ENCODE measurements around the gene PTPRE. TPM values are rescaled to one million over a fixed set of nuclear protein-coding genes. Genes with fewer than 3 reads are reported as not detected.

Gene PTPRE
- total RNA-seq, 1 donor from 2014 or later = 3.6 TPM

- no peak for TF ChIP-seq CTCF (conservative IDR thresholded peaks at IDR 0.05)
- Mint-ChIP-seq H3K4me1 (ENCODE audit: unreplicated experiment) (peaks cover 24% of the 10 kb centered on the region), H3K4me3 (no peak overlapping the region), H3K27ac (no peak overlapping the region), H3K27me3 (peaks cover 4% of the 10 kb centered on the region), H3K36me3 (no peaks in the 10 kb centered on the region), H3K9me3 (no peaks in the 10 kb centered on the region)
- DNase-seq (ENCODE audit: extremely low spot score, unreplicated experiment) = no peak
Measured at GRCh38 chr10:128029731-128030369, 122.9 kb downstream of the PTPRE start.

- DNase-seq (ENCODE audit: extremely low spot score, unreplicated experiment) = no peak
- TF ChIP-seq CTCF (conservative IDR thresholded peaks at IDR 0.05) = no peak
- Mint-ChIP-seq H3K9me3 (no peaks in the 10 kb centered on the region), H3K36me3 (no peaks in the 10 kb centered on the region), H3K27me3 (peaks cover 6% of the 10 kb centered on the region), H3K4me3 (no peak overlapping the region), H3K4me1 (ENCODE audit: unreplicated experiment) (peaks cover 24% of the 10 kb centered on the region), H3K27ac (no peak overlapping the region)
Measured at GRCh38 chr10:128030498-128031072, 123.7 kb downstream of the PTPRE start.

- Mint-ChIP-seq H3K27me3 (peaks cover 10% of the 10 kb centered on the region), H3K36me3 (no peaks in the 10 kb centered on the region), H3K4me3 (no peak overlapping the region), H3K9me3 (no peaks in the 10 kb centered on the region), H3K27ac (no peak overlapping the region), H3K4me1 (ENCODE audit: unreplicated experiment) (peaks cover 23% of the 10 kb centered on the region)
- no peak for DNase-seq (ENCODE audit: extremely low spot score, unreplicated experiment)
- TF ChIP-seq CTCF (conservative IDR thresholded peaks at IDR 0.05) = no peak
Measured at GRCh38 chr10:128031216-128031615, 124.3 kb downstream of the PTPRE start.

GRCh38 chr10:128032466-128032865 is 125.6 kb downstream of the PTPRE start:
- Mint-ChIP-seq H3K9me3 (no peaks in the 10 kb centered on the region), H3K4me1 (ENCODE audit: unreplicated experiment) (peaks cover 10% of the 10 kb centered on the region), H3K4me3 (no peak overlapping the region), H3K36me3 (no peaks in the 10 kb centered on the region), H3K27ac (no peak overlapping the region), H3K27me3 (peaks cover 13% of the 10 kb centered on the region)
- no peak for DNase-seq (ENCODE audit: extremely low spot score, unreplicated experiment)
- TF ChIP-seq CTCF (conservative IDR thresholded peaks at IDR 0.05) = no peak

- Mint-ChIP-seq H3K9me3 (no peaks in the 10 kb centered on the region), H3K27me3 (peaks cover 20% of the 10 kb centered on the region), H3K4me1 (ENCODE audit: unreplicated experiment) (no peaks in the 10 kb centered on the region), H3K27ac (no peak overlapping the region), H3K36me3 (no peaks in the 10 kb centered on the region), H3K4me3 (no peak overlapping the region)
- DNase-seq (ENCODE audit: extremely low spot score, unreplicated experiment) = no peak
- peak; percentile 76 for TF ChIP-seq CTCF (conservative IDR thresholded peaks at IDR 0.05)
Measured at GRCh38 chr10:128035557-128035973, 128.7 kb downstream of the PTPRE start.

Data from type B pancreatic cell (in vitro differentiated cells).